Measurements from ENCODE around the gene FBLN7. TPM values are rescaled to one million over a fixed set of nuclear protein-coding genes. Genes with fewer than 3 reads are reported as not detected.

Gene FBLN7
- total RNA-seq, 2 donors from 2014 or later: 4.0 to 8.7 TPM

- Mint-ChIP-seq H3K4me3 (no peak overlapping the region), H3K27ac (no peak overlapping the region), H3K9me3 (no peaks in the 10 kb centered on the region), H3K36me3 (ENCODE audit: low read depth) (no peaks in the 10 kb centered on the region), H3K27me3 (ENCODE audit: insufficient read depth) (no peaks in the 10 kb centered on the region), H3K4me1 (no peaks in the 10 kb centered on the region)
- no peaks in the 10 kb centered on the region for H3K9me3 ChIP-seq (ENCODE audit: control insufficient read depth, low read length)
- no peak overlapping the region for H3K27ac ChIP-seq (ENCODE audit: low read depth, low read length)
- no peak overlapping the region for H3K4me3 ChIP-seq (ENCODE audit: low read length)
- no peaks in the 10 kb centered on the region for H3K36me3 ChIP-seq (ENCODE audit: control insufficient read depth, insufficient read depth, low read length)
- H3K9ac ChIP-seq (ENCODE audit: extremely low read depth, low read length, poor library complexity, severe bottlenecking): no peak overlapping the region
- no peaks in the 10 kb centered on the region for H3K27me3 ChIP-seq (ENCODE audit: control insufficient read depth, insufficient read depth, low read length, poor library complexity, severe bottlenecking)
- TF ChIP-seq CTCF (conservative IDR thresholded peaks at IDR 0.05): no peak
- peak; percentile 58 for DNase-seq
- no peaks in the 10 kb centered on the region for H3K4me1 ChIP-seq (ENCODE audit: control insufficient read depth, insufficient read depth, low read length)
- WGBS, 2 experiments (ENCODE audit: insufficient coverage in 1 of 2, insufficient read length in 1 of 2): 76 to 91% methylated on average over 6 to 10 of the region's 10 CpGs
Measured at GRCh38 chr2:112168422-112169124, 30.4 kb downstream of the FBLN7 start.

GRCh38 chr2:112170495-112170894 lies 32.3 kb downstream of the FBLN7 start:
- no peaks in the 10 kb centered on the region for H3K27me3 ChIP-seq (ENCODE audit: control insufficient read depth, insufficient read depth, low read length, poor library complexity, severe bottlenecking)

GRCh38 chr2:112173646-112174319 lies 35.6 kb downstream of the FBLN7 start:
- H3K27me3 Mint-ChIP-seq (ENCODE audit: insufficient read depth): peaks cover 4% of the 10 kb centered on the region
- H3K27me3 ChIP-seq (ENCODE audit: control insufficient read depth, insufficient read depth, low read length, poor library complexity, severe bottlenecking): peaks cover 5% of the 10 kb centered on the region
- H3K4me3 ChIP-seq (ENCODE audit: low read length): no peak overlapping the region
- H3K4me3 Mint-ChIP-seq: no peak overlapping the region
- no peak overlapping the region for H3K9ac ChIP-seq (ENCODE audit: extremely low read depth, low read length, poor library complexity, severe bottlenecking)
- no peak overlapping the region for H3K27ac ChIP-seq (ENCODE audit: low read depth, low read length)
- H3K9me3 Mint-ChIP-seq: no peaks in the 10 kb centered on the region
- no peaks in the 10 kb centered on the region for H3K4me1 ChIP-seq (ENCODE audit: control insufficient read depth, insufficient read depth, low read length)
- no peak for DNase-seq
- H3K9me3 ChIP-seq (ENCODE audit: control insufficient read depth, low read length): no peaks in the 10 kb centered on the region
- H3K36me3 Mint-ChIP-seq (ENCODE audit: low read depth): no peaks in the 10 kb centered on the region
- no peak overlapping the region for H3K27ac Mint-ChIP-seq
- H3K36me3 ChIP-seq (ENCODE audit: control insufficient read depth, insufficient read depth, low read length): no peaks in the 10 kb centered on the region
- WGBS, 2 experiments (ENCODE audit: insufficient coverage in 1 of 2, insufficient read length in 1 of 2): 93 to 95% methylated on average over 8 to 11 of the region's 11 CpGs
- no peak for TF ChIP-seq CTCF (conservative IDR thresholded peaks at IDR 0.05)
- H3K4me1 Mint-ChIP-seq: no peaks in the 10 kb centered on the region

More at GRCh38 chr2:112170495-112170894, 32.3 kb downstream of the FBLN7 start:
- Histone ChIP-seq H3K9ac (ENCODE audit: extremely low read depth, low read length, poor library complexity, severe bottlenecking) (no peak overlapping the region), H3K27ac (ENCODE audit: low read depth, low read length) (no peak overlapping the region), H3K4me3 (ENCODE audit: low read length) (no peak overlapping the region), H3K4me1 (ENCODE audit: control insufficient read depth, insufficient read depth, low read length) (no peaks in the 10 kb centered on the region), H3K9me3 (ENCODE audit: control insufficient read depth, low read length) (no peaks in the 10 kb centered on the region), H3K36me3 (ENCODE audit: control insufficient read depth, insufficient read depth, low read length) (no peaks in the 10 kb centered on the region)
- no peak overlapping the region for H3K27ac Mint-ChIP-seq
- H3K4me1 Mint-ChIP-seq: no peaks in the 10 kb centered on the region
- H3K9me3 Mint-ChIP-seq: no peaks in the 10 kb centered on the region
- 94 to 96% methylated on average over 4 of the region's 4 CpGs for WGBS, 2 experiments (ENCODE audit: insufficient coverage in 1 of 2, insufficient read length in 1 of 2)
- no peaks in the 10 kb centered on the region for H3K36me3 Mint-ChIP-seq (ENCODE audit: low read depth)
- DNase-seq: no peak
- no peak for TF ChIP-seq CTCF (conservative IDR thresholded peaks at IDR 0.05)
- no peaks in the 10 kb centered on the region for H3K27me3 Mint-ChIP-seq (ENCODE audit: insufficient read depth)
- H3K4me3 Mint-ChIP-seq: no peak overlapping the region

Measured in endodermal cell (in vitro differentiated cells).